ENCODE data around the gene SRRM3. TPM values are rescaled to one million over a fixed set of nuclear protein-coding genes. Genes with fewer than 3 reads are reported as not detected.

SRRM3 gene
- total RNA-seq, 1 experiment from 2014 or later: 12.7 TPM

DNA sequence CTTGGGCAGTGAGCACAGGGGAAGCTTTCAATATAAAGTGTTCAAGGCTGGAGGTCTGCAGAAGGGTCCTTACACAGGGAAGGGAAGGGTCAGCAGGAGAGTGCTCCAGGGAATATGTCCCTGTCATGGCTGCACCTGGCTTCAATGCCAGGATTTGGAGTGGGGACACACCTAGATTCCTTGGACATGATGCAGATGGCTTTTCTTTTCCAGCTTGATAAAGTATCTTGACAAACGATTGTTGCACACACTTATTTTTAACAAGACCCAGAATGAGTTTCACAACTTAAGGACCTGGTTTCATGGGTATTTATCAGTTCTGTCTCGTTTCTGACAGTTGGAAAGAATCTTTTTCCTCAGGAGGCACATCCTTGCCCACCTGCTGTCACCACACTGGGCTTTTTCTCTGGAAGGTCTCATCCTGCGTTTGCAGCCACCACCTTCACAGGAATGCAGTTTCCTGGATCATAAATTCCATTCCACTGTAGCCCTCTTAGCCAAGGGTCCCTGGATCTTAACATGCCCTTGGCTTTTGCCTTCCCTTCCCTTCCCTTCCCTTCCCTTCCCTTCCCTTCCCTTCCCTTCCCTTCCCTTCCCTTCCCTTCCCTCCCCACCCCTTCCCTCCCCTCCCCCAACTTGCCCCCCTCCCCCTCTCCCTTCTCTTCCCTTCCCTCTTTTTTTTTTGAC, 21.7 kb downstream of the SRRM3 start (continued):
- TF ChIP-seq, protein P1, sequence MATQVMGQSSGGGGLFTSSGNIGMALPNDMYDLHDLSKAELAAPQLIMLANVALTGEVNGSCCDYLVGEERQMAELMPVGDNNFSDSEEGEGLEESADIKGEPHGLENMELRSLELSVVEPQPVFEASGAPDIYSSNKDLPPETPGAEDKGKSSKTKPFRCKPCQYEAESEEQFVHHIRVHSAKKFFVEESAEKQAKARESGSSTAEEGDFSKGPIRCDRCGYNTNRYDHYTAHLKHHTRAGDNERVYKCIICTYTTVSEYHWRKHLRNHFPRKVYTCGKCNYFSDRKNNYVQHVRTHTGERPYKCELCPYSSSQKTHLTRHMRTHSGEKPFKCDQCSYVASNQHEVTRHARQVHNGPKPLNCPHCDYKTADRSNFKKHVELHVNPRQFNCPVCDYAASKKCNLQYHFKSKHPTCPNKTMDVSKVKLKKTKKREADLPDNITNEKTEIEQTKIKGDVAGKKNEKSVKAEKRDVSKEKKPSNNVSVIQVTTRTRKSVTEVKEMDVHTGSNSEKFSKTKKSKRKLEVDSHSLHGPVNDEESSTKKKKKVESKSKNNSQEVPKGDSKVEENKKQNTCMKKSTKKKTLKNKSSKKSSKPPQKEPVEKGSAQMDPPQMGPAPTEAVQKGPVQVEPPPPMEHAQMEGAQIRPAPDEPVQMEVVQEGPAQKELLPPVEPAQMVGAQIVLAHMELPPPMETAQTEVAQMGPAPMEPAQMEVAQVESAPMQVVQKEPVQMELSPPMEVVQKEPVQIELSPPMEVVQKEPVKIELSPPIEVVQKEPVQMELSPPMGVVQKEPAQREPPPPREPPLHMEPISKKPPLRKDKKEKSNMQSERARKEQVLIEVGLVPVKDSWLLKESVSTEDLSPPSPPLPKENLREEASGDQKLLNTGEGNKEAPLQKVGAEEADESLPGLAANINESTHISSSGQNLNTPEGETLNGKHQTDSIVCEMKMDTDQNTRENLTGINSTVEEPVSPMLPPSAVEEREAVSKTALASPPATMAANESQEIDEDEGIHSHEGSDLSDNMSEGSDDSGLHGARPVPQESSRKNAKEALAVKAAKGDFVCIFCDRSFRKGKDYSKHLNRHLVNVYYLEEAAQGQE (IDR thresholded peaks at IDR 0.05; ENCODE audit: low read depth): no peak
- TF ChIP-seq YY1 (IDR thresholded peaks at IDR 0.05; ENCODE audit: extremely low read depth, insufficient replicate concordance, low read depth, low read length): no peak
- TF ChIP-seq POLR2AphosphoS5 (IDR thresholded peaks at IDR 0.05; ENCODE audit: low read depth, low read length): no peak
- no peak for TF ChIP-seq EGR1 (IDR thresholded peaks at IDR 0.05; ENCODE audit: low read depth)
- no peak for TF ChIP-seq TCF7L2 (IDR thresholded peaks at IDR 0.05; ENCODE audit: borderline replicate concordance, extremely low read depth, insufficient read depth, insufficient read length)

DNA sequence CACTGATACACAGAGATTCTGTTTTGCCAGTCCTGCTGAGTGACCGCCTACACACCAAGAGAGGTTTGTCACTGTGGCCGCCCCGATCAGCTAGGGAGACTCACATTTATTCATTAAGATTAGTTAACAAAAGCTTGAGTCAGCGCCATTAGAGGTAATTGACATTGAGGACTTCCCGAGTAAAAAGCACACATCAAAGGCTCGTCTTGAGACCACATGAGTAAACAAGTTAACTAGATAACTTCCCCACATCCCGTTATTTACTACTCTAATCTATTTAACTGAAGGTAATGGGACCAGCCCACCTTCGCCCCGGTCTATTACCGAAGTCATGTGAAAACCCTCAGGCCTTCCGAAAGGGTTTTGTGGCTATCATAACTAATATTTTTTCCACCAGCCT, 23.0 kb downstream of the SRRM3 start:
- no peak overlapping the region for H3K4me2 ChIP-seq (ENCODE audit: low read length)
- no peak overlapping the region for H3K9ac ChIP-seq (ENCODE audit: low read length)
- no peaks in the 10 kb centered on the region for H3K79me2 ChIP-seq (ENCODE audit: insufficient read depth, low read length)
- H3K4me3 ChIP-seq (replicated peaks in 1 of 2; ENCODE audit: low read depth in 1 of 2, low read length in 2 of 2): no peak overlapping the region
- H3K36me3 ChIP-seq (ENCODE audit: control insufficient read depth in 1 of 2, insufficient read depth in 2 of 2, low read length in 2 of 2): no peaks in the 10 kb centered on the region
- DNase-seq (ENCODE audit: low read depth, low spot score) (no peak), ATAC-seq (no peak)
- TF ChIP-seq FOSL1 (IDR thresholded peaks at IDR 0.05; ENCODE audit: low read depth) (no peak), ZFX (IDR thresholded peaks at IDR 0.05) (no peak), POLR2AphosphoS5 (IDR thresholded peaks at IDR 0.05; ENCODE audit: low read depth, low read length) (no peak), EZH2 (IDR thresholded peaks at IDR 0.05) (no peak), CBX3 (IDR thresholded peaks at IDR 0.05; ENCODE audit: low read depth) (no peak), EGR1 (IDR thresholded peaks at IDR 0.05; ENCODE audit: low read depth) (no peak), POLR2A (IDR thresholded peaks at IDR 0.05; ENCODE audit: borderline replicate concordance, extremely low read depth, insufficient read depth, insufficient read length) (no peak), YY1 (IDR thresholded peaks at IDR 0.05; ENCODE audit: extremely low read depth, insufficient replicate concordance, low read depth, low read length) (no peak), SIN3A (IDR thresholded peaks at IDR 0.05; ENCODE audit: low read depth) (no peak), SRF (IDR thresholded peaks at IDR 0.05; ENCODE audit: low read depth) (no peak), RAD21 (IDR thresholded peaks at IDR 0.05; ENCODE audit: low read depth) (no peak), EZH2phosphoT487 (IDR thresholded peaks at IDR 0.05; ENCODE audit: borderline replicate concordance) (no peak)
- TF ChIP-seq, protein P2, sequence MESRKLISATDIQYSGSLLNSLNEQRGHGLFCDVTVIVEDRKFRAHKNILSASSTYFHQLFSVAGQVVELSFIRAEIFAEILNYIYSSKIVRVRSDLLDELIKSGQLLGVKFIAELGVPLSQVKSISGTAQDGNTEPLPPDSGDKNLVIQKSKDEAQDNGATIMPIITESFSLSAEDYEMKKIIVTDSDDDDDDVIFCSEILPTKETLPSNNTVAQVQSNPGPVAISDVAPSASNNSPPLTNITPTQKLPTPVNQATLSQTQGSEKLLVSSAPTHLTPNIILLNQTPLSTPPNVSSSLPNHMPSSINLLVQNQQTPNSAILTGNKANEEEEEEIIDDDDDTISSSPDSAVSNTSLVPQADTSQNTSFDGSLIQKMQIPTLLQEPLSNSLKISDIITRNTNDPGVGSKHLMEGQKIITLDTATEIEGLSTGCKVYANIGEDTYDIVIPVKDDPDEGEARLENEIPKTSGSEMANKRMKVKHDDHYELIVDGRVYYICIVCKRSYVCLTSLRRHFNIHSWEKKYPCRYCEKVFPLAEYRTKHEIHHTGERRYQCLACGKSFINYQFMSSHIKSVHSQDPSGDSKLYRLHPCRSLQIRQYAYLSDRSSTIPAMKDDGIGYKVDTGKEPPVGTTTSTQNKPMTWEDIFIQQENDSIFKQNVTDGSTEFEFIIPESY (IDR thresholded peaks at IDR 0.05; ENCODE audit: extremely low read depth, insufficient replicate concordance, low read length): no peak
- TF ChIP-seq, protein P3, sequence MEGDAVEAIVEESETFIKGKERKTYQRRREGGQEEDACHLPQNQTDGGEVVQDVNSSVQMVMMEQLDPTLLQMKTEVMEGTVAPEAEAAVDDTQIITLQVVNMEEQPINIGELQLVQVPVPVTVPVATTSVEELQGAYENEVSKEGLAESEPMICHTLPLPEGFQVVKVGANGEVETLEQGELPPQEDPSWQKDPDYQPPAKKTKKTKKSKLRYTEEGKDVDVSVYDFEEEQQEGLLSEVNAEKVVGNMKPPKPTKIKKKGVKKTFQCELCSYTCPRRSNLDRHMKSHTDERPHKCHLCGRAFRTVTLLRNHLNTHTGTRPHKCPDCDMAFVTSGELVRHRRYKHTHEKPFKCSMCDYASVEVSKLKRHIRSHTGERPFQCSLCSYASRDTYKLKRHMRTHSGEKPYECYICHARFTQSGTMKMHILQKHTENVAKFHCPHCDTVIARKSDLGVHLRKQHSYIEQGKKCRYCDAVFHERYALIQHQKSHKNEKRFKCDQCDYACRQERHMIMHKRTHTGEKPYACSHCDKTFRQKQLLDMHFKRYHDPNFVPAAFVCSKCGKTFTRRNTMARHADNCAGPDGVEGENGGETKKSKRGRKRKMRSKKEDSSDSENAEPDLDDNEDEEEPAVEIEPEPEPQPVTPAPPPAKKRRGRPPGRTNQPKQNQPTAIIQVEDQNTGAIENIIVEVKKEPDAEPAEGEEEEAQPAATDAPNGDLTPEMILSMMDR (IDR thresholded peaks at IDR 0.05 in 2 of 3, conservative IDR thresholded peaks at IDR 0.05 in 1 of 3; ENCODE audit: borderline replicate concordance in 1 of 3, insufficient read depth in 1 of 3, low read depth in 2 of 3, low read length in 2 of 3): no peak
- H3K4me1 ChIP-seq (ENCODE audit: control insufficient read depth in 1 of 2, insufficient read depth in 2 of 2, low read length in 2 of 2): peaks cover 6 to 19% of the 10 kb centered on the region in 2 experiments; a peak in 3 of 4 replicates
- no peaks in the 10 kb centered on the region for H3K9me2 ChIP-seq (ENCODE audit: insufficient read depth)
- no peak overlapping the region for H2AFZ ChIP-seq (ENCODE audit: low read depth, low read length, poor library complexity, severe bottlenecking)
- ChIA-PET POLR2A (no interaction called here), CTCF (interaction anchor here (1.1 kb wide), 1 partner anchor 24 kb away, joined by 3 read pairs; no protein-coding TSS in a partner anchor), RAD21 (ENCODE audit: low non-redundant PET in 1 of 2, low total read pairs in 2 of 2, uncharacterized antibody in 2 of 2, unreplicated experiment in 2 of 2) (no interaction called here)
- intact Hi-C loops (cut with micrococcal nuclease): no loop called here
- H4K20me1 ChIP-seq (ENCODE audit: insufficient read depth): no peaks in the 10 kb centered on the region
- no peak overlapping the region for H3K27ac ChIP-seq (ENCODE audit: low read depth, low read length)
- no TSS peak for BruUV-seq (replicated peaks)
- peaks cover 12% of the 10 kb centered on the region; the same call in 1 of the 2 replicates for H3K27me3 ChIP-seq (ENCODE audit: insufficient read depth, low read length)
- no peaks in the 10 kb centered on the region for H3K9me3 ChIP-seq (ENCODE audit: control insufficient read depth in 1 of 2, insufficient read depth in 1 of 2, low read depth in 1 of 2, low read length in 2 of 2)

Measured in HCT116 (cell line).